Measurements from ENCODE around the gene PNPLA2.

- TF ChIP-seq, protein P1, sequence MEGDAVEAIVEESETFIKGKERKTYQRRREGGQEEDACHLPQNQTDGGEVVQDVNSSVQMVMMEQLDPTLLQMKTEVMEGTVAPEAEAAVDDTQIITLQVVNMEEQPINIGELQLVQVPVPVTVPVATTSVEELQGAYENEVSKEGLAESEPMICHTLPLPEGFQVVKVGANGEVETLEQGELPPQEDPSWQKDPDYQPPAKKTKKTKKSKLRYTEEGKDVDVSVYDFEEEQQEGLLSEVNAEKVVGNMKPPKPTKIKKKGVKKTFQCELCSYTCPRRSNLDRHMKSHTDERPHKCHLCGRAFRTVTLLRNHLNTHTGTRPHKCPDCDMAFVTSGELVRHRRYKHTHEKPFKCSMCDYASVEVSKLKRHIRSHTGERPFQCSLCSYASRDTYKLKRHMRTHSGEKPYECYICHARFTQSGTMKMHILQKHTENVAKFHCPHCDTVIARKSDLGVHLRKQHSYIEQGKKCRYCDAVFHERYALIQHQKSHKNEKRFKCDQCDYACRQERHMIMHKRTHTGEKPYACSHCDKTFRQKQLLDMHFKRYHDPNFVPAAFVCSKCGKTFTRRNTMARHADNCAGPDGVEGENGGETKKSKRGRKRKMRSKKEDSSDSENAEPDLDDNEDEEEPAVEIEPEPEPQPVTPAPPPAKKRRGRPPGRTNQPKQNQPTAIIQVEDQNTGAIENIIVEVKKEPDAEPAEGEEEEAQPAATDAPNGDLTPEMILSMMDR (IDR thresholded peaks at IDR 0.05), result no peak
- TF ChIP-seq EP300 (IDR thresholded peaks at IDR 0.05) (no peak), POLR2AphosphoS5 (IDR thresholded peaks at IDR 0.05) (no peak)
These were observed 6.2 kb downstream of the PNPLA2 start for GRCh38 chr11:824942-825341.

All from esophagus muscularis mucosa (tissue), 4 donors.